Activated T-cell treated with anti-CD3 and anti-CD28 coated beads for 1 hour (primary cell): Measurements from ENCODE around the gene PIK3R4.

Experiments
- DNase-seq: peaks from one replicate; pipeline ENCODE4 v3.0.0-alpha.2; 2020; ENCODE audit warnings: low read depth

The PIK3R4 gene

GRCh38 chr3:130640027-130640426 is 106.6 kb downstream of the PIK3R4 start:
- no peak for DNase-seq

- no peak for DNase-seq
These were observed 110.0 kb downstream of the PIK3R4 start for GRCh38 chr3:130636480-130637234.

GRCh38 chr3:130635978-130636377 is 110.7 kb downstream of the PIK3R4 start:
- no peak for DNase-seq

GRCh38 chr3:130635285-130635684 is 111.3 kb downstream of the PIK3R4 start:
- no peak for DNase-seq
